ENCODE data around the gene SPRY1. TPM values are rescaled to one million over a fixed set of nuclear protein-coding genes. Genes with fewer than 3 reads are reported as not detected.

Gene SPRY1
- total and polyA plus RNA-seq, 2 of the 8 experiments (the other 6 are each of a cell fraction or from before 2014, with no cell fraction given), result 11.7 to 56.2 TPM

- Histone ChIP-seq H3K14ac (ENCODE audit: insufficient read length) (no peak overlapping the region), H4K91ac (replicated peaks; ENCODE audit: insufficient read length, low read length) (no peak overlapping the region), H3K4me1 (replicated peaks in 1 of 4; ENCODE audit: control insufficient read depth in 3 of 4, insufficient read depth in 4 of 4, low read length in 3 of 4) (peaks cover 0 to 9% (median 2%) of the 10 kb centered on the region in 4 experiments; a peak in 4 of 7 replicates), H2AK5ac (ENCODE audit: low read depth, low read length) (no peak overlapping the region), H3K23ac (ENCODE audit: insufficient read length) (no peak overlapping the region), H3K4ac (replicated peaks; ENCODE audit: insufficient read length, low read depth, low read length) (no peak overlapping the region), H3K9ac (replicated peaks in 1 of 4; ENCODE audit: extremely low read depth in 1 of 4, low read depth in 3 of 4, low read length in 3 of 4) (no peak overlapping the region), H2BK15ac (ENCODE audit: low read length) (no peak overlapping the region), H2BK20ac (ENCODE audit: low read length) (no peak overlapping the region), H3K27ac (ENCODE audit: low read depth, low read length) (no peak overlapping the region), H2AFZ (ENCODE audit: low read length) (no peak overlapping the region), H3K4me2 (ENCODE audit: insufficient read depth in 1 of 2, low read depth in 2 of 2, low read length in 2 of 2) (no peak overlapping the region), H2BK120ac (replicated peaks; ENCODE audit: low read depth, low read length) (no peak overlapping the region), H4K8ac (ENCODE audit: extremely low read depth, insufficient read depth, low read length) (no peak overlapping the region), H2BK5ac (ENCODE audit: low read depth, low read length) (no peak overlapping the region), H3K4me3 (ENCODE audit: extremely low read depth in 1 of 4, insufficient read depth in 2 of 4, low read depth in 3 of 4, low read length in 4 of 4) (no peak overlapping the region), H4K20me1 (replicated peaks in 1 of 2; ENCODE audit: control insufficient read depth in 1 of 2, insufficient read depth in 2 of 2, low read length in 2 of 2) (peaks cover 6 to 12% of the 10 kb centered on the region in 2 experiments), H3K9me3 (ENCODE audit: insufficient read depth in 2 of 2, low read depth in 1 of 2, low read length in 1 of 2) (no peaks in the 10 kb centered on the region), H3K23me2 (ENCODE audit: low read depth, low read length) (no peaks in the 10 kb centered on the region; the same call in 1 of the 2 replicates), H3K56ac (replicated peaks; ENCODE audit: insufficient read length, low read depth, low read length) (no peak overlapping the region), H3K36me3 (ENCODE audit: control insufficient read depth in 2 of 4, insufficient read depth in 4 of 4, low read length in 3 of 4) (peaks cover 9 to 33% (median 17%) of the 10 kb centered on the region in 4 experiments), H3K79me1 (ENCODE audit: low read depth, low read length) (peaks cover 2% of the 10 kb centered on the region; the same call in 1 of the 2 replicates), H3K79me2 (ENCODE audit: control insufficient read depth in 1 of 2, insufficient read depth in 2 of 2, low read length in 2 of 2) (peaks cover 15 to 70% of the 10 kb centered on the region in 2 experiments), H2BK12ac (ENCODE audit: low read depth, low read length) (no peak overlapping the region), H3K18ac (ENCODE audit: extremely low read depth, low read length) (no peak overlapping the region), H4K5ac (ENCODE audit: insufficient read length, low read depth, low read length) (no peak overlapping the region), H3K27me3 (replicated peaks in 1 of 4; ENCODE audit: control insufficient read depth in 3 of 4, extremely low read depth in 1 of 4, insufficient read depth in 3 of 4, low read length in 3 of 4) (no peaks in the 10 kb centered on the region)
- CTCF ChIA-PET (ENCODE audit: partially characterized antibody), result interaction anchor here (1.1 to 3.9 kb wide), 6 partner anchors 10 to 707 kb away, joined by 3 to 14 read pairs (median 3); no protein-coding TSS in a partner anchor
- FAIRE-seq (no peak), DNase-seq (ENCODE audit: low read depth in 1 of 2, low spot score in 2 of 2) (no peak)
- POLR2A ChIA-PET (ENCODE audit: partially characterized antibody), result interaction anchor here (0.6 to 1.4 kb wide), 5 partner anchors 8 to 232 kb away, joined by 3 read pairs; no protein-coding TSS in a partner anchor
- 90% methylated on average over 5 of the region's 5 CpGs; no CpG with 5 or more reads in 1 of the 2 experiments for WGBS, 2 experiments (ENCODE audit: extremely low coverage in 1 of 2, insufficient coverage in 1 of 2, insufficient read length in 1 of 2, insufficient replicate concordance in 2 of 2, low coverage in 1 of 2, low lambda C conversion rate in 2 of 2, missing lambda C conversion rate in 1 of 2)
- TF ChIP-seq SIN3A (conservative IDR thresholded peaks at IDR 0.05 in 1 of 2, IDR thresholded peaks at IDR 0.05 in 1 of 2; ENCODE audit: low read depth in 1 of 2, low read length in 2 of 2) (no peak), ZNF274 (IDR thresholded peaks at IDR 0.05; ENCODE audit: borderline replicate concordance, extremely low read depth, low read length) (no peak), SUZ12 (IDR thresholded peaks at IDR 0.05; ENCODE audit: low read length) (no peak), RXRA (IDR thresholded peaks at IDR 0.05; ENCODE audit: insufficient read depth, low read depth, low read length) (no peak), USF2 (IDR thresholded peaks at IDR 0.05; ENCODE audit: low read length) (no peak), SRF (IDR thresholded peaks at IDR 0.05; ENCODE audit: low read depth, low read length) (no peak), CEBPB (IDR thresholded peaks at IDR 0.05; ENCODE audit: low read depth, low read length) (no peak)
Measured at GRCh38 chr4:123405267-123405865, 8.8 kb downstream of the SPRY1 start.
